Ureter (tissue), 1 donor: ENCODE measurements around the gene MEIS1. TPM values are rescaled to one million over a fixed set of nuclear protein-coding genes. Genes with fewer than 3 reads are reported as not detected.
A peak's percentile ranks its signal among the peaks of the same experiment; 100 is the strongest.

Experiments used
- DNase-seq: peaks from one replicate; pipeline ENCODE4 v3.0.0-alpha.2; 2020; ENCODE audit warnings: low spot score
- total RNA-seq: library from RNA; stranded (reverse); gene quantifications from one replicate; pipeline ENCODE4 v1.2.4, GENCODE V29; 2023
- donor health status: DM: yes; HTN: yes; CAD: no.

MEIS1 gene
- total RNA-seq, 1 donor from 2014 or later: 105 TPM

- DNase-seq: no peak
Observed at GRCh38 chr2:66431846-66432587, 2.9 kb upstream of the MEIS1 start.

- DNase-seq: peak; percentile 96
Observed at GRCh38 chr2:66432801-66433694, 1.9 kb upstream of the MEIS1 start.

- no peak for DNase-seq
Observed at GRCh38 chr2:66433695-66433944, 1.3 kb upstream of the MEIS1 start.

GRCh38 chr2:66433945-66434678 is 813 bp upstream of the MEIS1 start:
- no peak for DNase-seq

GRCh38 chr2:66435549-66435875 is 587 bp downstream of the MEIS1 start:
- no peak for DNase-seq

- DNase-seq: no peak
Observed at GRCh38 chr2:66435963-66436362, 1.0 kb downstream of the MEIS1 start.

GRCh38 chr2:66436581-66437001 is 1.7 kb downstream of the MEIS1 start:
- DNase-seq: no peak

GRCh38 chr2:66437109-66437690 is 2.3 kb downstream of the MEIS1 start:
- DNase-seq: no peak

- DNase-seq: no peak
Observed at GRCh38 chr2:66437691-66438497, 3.0 kb downstream of the MEIS1 start.

- DNase-seq: no peak
Observed at GRCh38 chr2:66438498-66438833, 3.5 kb downstream of the MEIS1 start.

GRCh38 chr2:66438891-66439811 is 4.2 kb downstream of the MEIS1 start:
- no peak for DNase-seq

GRCh38 chr2:66439812-66440542 is 5.1 kb downstream of the MEIS1 start:
- DNase-seq: no peak

GRCh38 chr2:66440708-66441497 is 6.0 kb downstream of the MEIS1 start:
- DNase-seq: no peak

- DNase-seq: no peak
Observed at GRCh38 chr2:66441581-66442320, 6.8 kb downstream of the MEIS1 start.

GRCh38 chr2:66442516-66443185 is 7.7 kb downstream of the MEIS1 start:
- no peak for DNase-seq

GRCh38 chr2:66443186-66443978 is 8.5 kb downstream of the MEIS1 start:
- no peak for DNase-seq
